Endothelial cell of umbilical vein (primary cell): Measurements from ENCODE around the gene OSBPL5. TPM values are rescaled to one million over a fixed set of nuclear protein-coding genes. Genes with fewer than 3 reads are reported as not detected.

ENCODE experiments used
- BruUV-seq: library from RNA; stranded (reverse); fragments of 400-500 nt; replicated peaks from 2 replicates; lab custom pipeline; 2021; lab: Mats Ljungman, UMichigan
- CTCF ChIA-PET: fragments of 300-600, 350-600 bp; sonication (Branson Sonifier 250); formaldehyde crosslinking; loops from one replicate; lab custom pipeline; 2021; ENCODE audit warnings: antibody characterized with exemption, inconsistent platforms; lab: Charles Lee
- POLR2A ChIA-PET: fragments of 300-600, 350-600 bp; sonication (Branson Sonifier 250); formaldehyde crosslinking; loops from one replicate; lab custom pipeline; 2021; ENCODE audit warnings: antibody characterized with exemption, inconsistent platforms; lab: Charles Lee
- DNase-seq: peaks from one replicate; pipeline ENCODE4 v3.0.0-alpha.2; 2011; ENCODE audit warnings: low read depth, low spot score
- FAIRE-seq: peaks from 2 replicates; lab custom pipeline; 2011; peaks lifted over from hg19 to GRCh38; lab: Jason Lieb, UNC
- H2AFZ ChIP-seq: 2 replicates; pipeline ENCODE4 v1.6.0; 2012; ENCODE audit warnings: low read depth, low read length, control low read depth, inconsistent platforms
- H3K27ac ChIP-seq: 2 replicates; pipeline ENCODE4 v1.5.1; 2011; ENCODE audit warnings: low read depth, mild to moderate bottlenecking, control low read depth, low read length, moderate library complexity; ENCODE audit not compliant: insufficient read depth
- H3K27me3 ChIP-seq, 2 experiments: 2 replicates each; pipeline versions ENCODE4 v1.6.0 to v1.6.1; 2011; ENCODE audit warnings: low read length in 2 of 2, mixed read lengths in 1 of 2; ENCODE audit not compliant: control insufficient read depth in 2 of 2, insufficient read depth in 2 of 2
- H3K36me3 ChIP-seq, 2 experiments: 2 replicates in 1 of 2; 3 replicates in 1 of 2; pipeline ENCODE4 v1.5.1; 2011; ENCODE audit warnings: low read length in 2 of 2, mild to moderate bottlenecking in 1 of 2, moderate library complexity in 1 of 2; ENCODE audit not compliant: control insufficient read depth in 2 of 2, insufficient read depth in 2 of 2; ENCODE audit errors: extremely low read depth in 1 of 2
- H3K4me1 ChIP-seq: 3 replicates; pipeline ENCODE4 v1.5.1; 2011; ENCODE audit warnings: mild to moderate bottlenecking, low read length; ENCODE audit not compliant: control insufficient read depth, insufficient read depth; ENCODE audit errors: extremely low read depth
- H3K4me2 ChIP-seq: 2 replicates; pipeline ENCODE4 v1.6.1; 2011; ENCODE audit warnings: low read length, control low read depth, mixed read lengths; ENCODE audit not compliant: insufficient read depth
- H3K4me3 ChIP-seq, 3 experiments: fragments of 200-600 bp in 1 of 3; sonication (generic), shearing (Covaris generic) in 1 of 3; replicated peaks in 1 of 3; 2 replicates each; pipeline ENCODE4 v1.5.1; 2011 to 2016; ENCODE audit warnings: control low read depth in 3 of 3, low read length in 3 of 3, mild to moderate bottlenecking in 2 of 3, inconsistent platforms in 1 of 3, low read depth in 1 of 3, moderate library complexity in 1 of 3; ENCODE audit not compliant: insufficient read depth in 1 of 3
- H3K79me2 ChIP-seq: 2 replicates; pipeline ENCODE4 v1.6.0; 2012; ENCODE audit warnings: low read length, inconsistent platforms; ENCODE audit not compliant: control insufficient read depth, insufficient read depth
- H3K9ac ChIP-seq: replicated peaks from 2 replicates; pipeline ENCODE3; 2011; ENCODE audit warnings: low read length, control low read depth; ENCODE audit not compliant: insufficient read depth; ENCODE audit errors: extremely low read depth
- H3K9me1 ChIP-seq: replicated peaks from 3 replicates; pipeline ENCODE4 v1.6.0; 2011; ENCODE audit warnings: mild to moderate bottlenecking, low read length; ENCODE audit not compliant: control insufficient read depth, insufficient read depth; ENCODE audit errors: extremely low read depth
- H3K9me3 ChIP-seq: replicated peaks from 2 replicates; pipeline ENCODE4 v1.5.1; 2012; ENCODE audit warnings: low read length, inconsistent platforms; ENCODE audit not compliant: control insufficient read depth, insufficient read depth
- H4K20me1 ChIP-seq: replicated peaks from 2 replicates; pipeline ENCODE3; 2011; ENCODE audit warnings: mild to moderate bottlenecking, low read length; ENCODE audit not compliant: control insufficient read depth, insufficient read depth; ENCODE audit errors: extremely low read depth
- EZH2 ChIP-seq: IDR thresholded peaks from 2 replicates; pipeline ENCODE4 v1.6.1; 2012; ENCODE audit warnings: borderline replicate concordance, low read depth, mild to moderate bottlenecking, moderate library complexity, low read length, inconsistent platforms; ENCODE audit not compliant: severe bottlenecking
- FOS ChIP-seq: IDR thresholded peaks from 2 replicates; pipeline ENCODE4 v1.6.1; 2011; ENCODE audit warnings: mild to moderate bottlenecking, low read length, moderate library complexity, borderline replicate concordance; ENCODE audit not compliant: insufficient read depth
- GATA2 ChIP-seq: IDR thresholded peaks from 2 replicates; pipeline ENCODE4 v1.7.0; 2011; ENCODE audit warnings: low read depth, mild to moderate bottlenecking, moderate library complexity, mixed read lengths, low read length; ENCODE audit not compliant: insufficient read length, insufficient read depth
- JUN ChIP-seq: IDR thresholded peaks from 2 replicates; pipeline ENCODE4 v1.6.1; 2011; ENCODE audit warnings: borderline replicate concordance, low read depth; ENCODE audit not compliant: insufficient read length, insufficient read depth
- MAX ChIP-seq: IDR thresholded peaks from 2 replicates; pipeline ENCODE4 v1.6.1; 2011; ENCODE audit not compliant: insufficient read depth, insufficient read length
- MYC ChIP-seq: IDR thresholded peaks from one replicate; pipeline ENCODE4 v1.6.1; 2011; ENCODE audit warnings: mild to moderate bottlenecking, low read depth, low read length
- POLR2A ChIP-seq: IDR thresholded peaks from 2 replicates; pipeline ENCODE4 v1.6.1; 2012; ENCODE audit warnings: low read depth, mild to moderate bottlenecking, control low read depth, low read length
- POLR2AphosphoS5 ChIP-seq: IDR thresholded peaks from 2 replicates; pipeline ENCODE4 v1.6.1; 2012; ENCODE audit warnings: low read depth, mild to moderate bottlenecking, control low read depth, low read length, moderate library complexity; ENCODE audit not compliant: insufficient read depth
- dilution Hi-C: fragments of 300-500 bp; cut with MboI; formaldehyde crosslinking; loops from one replicate; pipeline ENCODE4 v1.15.0; 2019; ENCODE audit warnings: low sequenced_read_pairs; ENCODE audit not compliant: extremely low pct_ligation_motif_present
- intact Hi-C: fragments of 100-400 bp; cut with micrococcal nuclease; formaldehyde crosslinking; loops from one replicate; pipeline ENCODE4 v1.10.0; 2022
- polyA plus RNA-seq, 4 experiments: library from polyadenylated mRNA; depleted of rRNA in 3 of 4; stranded (reverse) in 3 of 4; unstranded in 1 of 4; fragments of >200 nt; gene quantifications; 2 replicates each; pipeline versions ENCODE4 v1.2.1 to v1.2.3, GENCODE V29; 2011 to 2012; ENCODE audit warnings: missing spikeins in 1 of 4
- total RNA-seq: library from RNA; stranded (reverse); gene quantifications from 2 replicates; pipeline ENCODE4 v1.2.3, GENCODE V29; 2021
- TF ChIP-seq, protein P1 (sequence below), 2 donors: IDR thresholded peaks; 1 replicate in 1 of 2; 2 replicates in 1 of 2; pipeline ENCODE4 v1.5.1; 2011; ENCODE audit warnings: low read length in 2 of 2, mild to moderate bottlenecking in 2 of 2, moderate library complexity in 2 of 2, control low read depth in 1 of 2, inconsistent platforms in 1 of 2, low read depth in 1 of 2; ENCODE audit not compliant: insufficient read depth in 1 of 2; ENCODE audit errors: extremely low read depth in 1 of 2

Gene OSBPL5
- total and polyA plus RNA-seq, 2 donors (not counting 3 experiments of a cell fraction or from before 2014, with no cell fraction given): 8.7 to 37.7 TPM

GRCh38 chr11:3143136-3143880 lies 21.8 kb downstream of the OSBPL5 start:
- Histone ChIP-seq H3K9me1 (no peaks in the 10 kb centered on the region), H3K36me3 (no peaks in the 10 kb centered on the region), H3K4me3 (no peak overlapping the region), H3K9me3 (no peaks in the 10 kb centered on the region), H3K27me3 (no peaks in the 10 kb centered on the region), H3K4me1 (no peaks in the 10 kb centered on the region), H3K27ac (no peak overlapping the region), H3K4me2 (no peak overlapping the region), H3K79me2 (no peaks in the 10 kb centered on the region), H3K9ac (no peak overlapping the region), H2AFZ (no peak overlapping the region), H4K20me1 (no peaks in the 10 kb centered on the region)
- CTCF ChIA-PET: interaction anchor here (0.8 kb wide), 1 partner anchor 13 kb away, joined by 3 read pairs; no protein-coding TSS in a partner anchor
- TF ChIP-seq MAX (no peak), EZH2 (no peak), POLR2A (no peak), GATA2 (no peak), JUN (no peak), FOS (no peak), MYC (no peak), POLR2AphosphoS5 (no peak)
- TF ChIP-seq, protein P1, sequence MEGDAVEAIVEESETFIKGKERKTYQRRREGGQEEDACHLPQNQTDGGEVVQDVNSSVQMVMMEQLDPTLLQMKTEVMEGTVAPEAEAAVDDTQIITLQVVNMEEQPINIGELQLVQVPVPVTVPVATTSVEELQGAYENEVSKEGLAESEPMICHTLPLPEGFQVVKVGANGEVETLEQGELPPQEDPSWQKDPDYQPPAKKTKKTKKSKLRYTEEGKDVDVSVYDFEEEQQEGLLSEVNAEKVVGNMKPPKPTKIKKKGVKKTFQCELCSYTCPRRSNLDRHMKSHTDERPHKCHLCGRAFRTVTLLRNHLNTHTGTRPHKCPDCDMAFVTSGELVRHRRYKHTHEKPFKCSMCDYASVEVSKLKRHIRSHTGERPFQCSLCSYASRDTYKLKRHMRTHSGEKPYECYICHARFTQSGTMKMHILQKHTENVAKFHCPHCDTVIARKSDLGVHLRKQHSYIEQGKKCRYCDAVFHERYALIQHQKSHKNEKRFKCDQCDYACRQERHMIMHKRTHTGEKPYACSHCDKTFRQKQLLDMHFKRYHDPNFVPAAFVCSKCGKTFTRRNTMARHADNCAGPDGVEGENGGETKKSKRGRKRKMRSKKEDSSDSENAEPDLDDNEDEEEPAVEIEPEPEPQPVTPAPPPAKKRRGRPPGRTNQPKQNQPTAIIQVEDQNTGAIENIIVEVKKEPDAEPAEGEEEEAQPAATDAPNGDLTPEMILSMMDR (IDR thresholded peaks at IDR 0.05; ENCODE audit: extremely low read depth in 1 of 2, insufficient read depth in 1 of 2, low read depth in 1 of 2, low read length in 2 of 2): no peak
- no TSS peak for BruUV-seq
- intact Hi-C loops: no loop called here
- POLR2A ChIA-PET: no interaction called here
- dilution Hi-C loops: no loop called here
- DNase-seq: no peak
- FAIRE-seq: no peak
